GM19467 (cell line): ENCODE measurements around the gene SLC35B1.
"Not testable (repeated sequence)": the region's sequence is repeated elsewhere in the genome, so short reads cannot be mapped to it uniquely, and the experiment has no call there.

Experiments
- ATAC-seq: cut with Tn5 transposase; IDR thresholded peaks from one replicate; pipeline ENCODE4 v1.9.1; 2021; ENCODE audit warnings: mild to moderate bottlenecking, moderate library complexity; ENCODE audit not compliant: unreplicated experiment

Gene SLC35B1

DNA sequence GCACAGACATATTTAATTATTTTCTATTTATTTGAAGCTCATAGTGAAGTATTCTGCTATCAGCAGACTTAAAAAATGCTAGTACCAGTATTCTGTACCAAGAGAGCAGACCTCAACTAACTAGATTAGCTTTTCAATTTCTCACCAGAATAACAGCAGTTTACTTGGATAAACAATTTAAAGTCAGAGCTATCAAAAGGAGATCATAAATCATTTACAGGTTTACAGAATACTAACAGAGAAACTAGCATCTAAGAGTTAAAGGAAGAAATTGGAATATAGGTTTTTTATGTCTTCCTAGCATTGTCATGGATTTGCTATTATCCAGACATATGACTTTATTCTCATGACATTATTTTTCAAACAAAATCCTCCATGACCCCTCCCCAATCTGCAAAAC, 33.3 kb downstream of the SLC35B1 start:
- ATAC-seq: no peak

DNA sequence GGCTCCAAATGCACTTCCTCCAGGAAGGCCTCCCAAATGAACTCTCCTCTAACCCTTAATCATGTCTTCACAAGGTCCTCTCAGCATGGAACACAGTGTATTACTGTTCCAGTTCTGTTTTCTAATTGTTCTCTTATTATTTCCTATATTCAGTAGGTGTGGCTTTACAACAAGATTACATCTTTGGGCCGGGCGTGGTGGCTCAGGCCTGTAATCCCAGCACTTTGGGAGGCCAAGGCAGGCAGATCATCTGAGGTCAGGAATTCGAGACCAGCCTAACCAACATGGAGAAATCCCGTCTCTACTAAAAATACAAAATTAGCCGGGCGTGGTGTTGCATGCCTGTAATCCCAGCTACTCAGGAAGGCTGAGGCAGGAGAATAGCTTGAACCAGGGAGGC, 34.1 kb downstream of the SLC35B1 start:
- ATAC-seq: not testable (repeated sequence)

DNA sequence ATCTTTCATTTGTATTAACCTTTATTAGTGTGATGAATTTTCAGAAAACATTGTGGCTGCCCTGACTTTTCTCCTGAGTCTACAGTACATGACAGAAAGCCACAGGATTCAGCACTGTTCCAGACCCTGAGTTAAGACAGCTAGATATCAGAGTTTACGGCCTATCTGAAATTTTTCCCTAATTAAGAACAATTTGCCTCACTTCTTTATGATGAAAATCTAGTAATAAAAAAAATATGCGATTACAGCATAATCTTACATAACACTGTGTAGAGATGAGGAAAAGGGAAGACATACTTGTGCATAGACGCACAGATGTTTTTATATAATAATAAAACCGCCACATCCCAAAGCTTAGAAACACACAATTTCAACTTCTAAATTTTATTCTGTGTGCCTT, 37.1 kb downstream of the SLC35B1 start:
- ATAC-seq: no peak

DNA sequence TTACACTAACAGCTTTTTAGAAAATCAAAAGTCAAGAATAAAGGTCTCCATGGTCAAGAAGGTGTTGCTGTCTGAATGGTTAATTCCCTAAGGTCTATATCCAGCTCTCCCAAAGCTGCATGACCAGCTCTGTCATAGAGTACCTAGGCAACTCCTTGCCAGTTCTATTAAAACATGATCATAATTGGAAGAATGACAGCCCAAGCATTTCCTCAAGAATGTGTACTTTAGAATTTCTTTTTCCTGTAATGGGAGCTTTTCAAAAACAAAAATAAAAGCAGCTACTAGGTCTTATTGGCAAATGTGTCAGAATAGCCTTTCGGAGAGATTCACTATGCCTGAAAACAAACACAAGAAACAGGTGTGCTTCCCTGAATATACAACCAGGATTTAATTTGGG, 37.8 kb downstream of the SLC35B1 start:
- no peak for ATAC-seq

DNA sequence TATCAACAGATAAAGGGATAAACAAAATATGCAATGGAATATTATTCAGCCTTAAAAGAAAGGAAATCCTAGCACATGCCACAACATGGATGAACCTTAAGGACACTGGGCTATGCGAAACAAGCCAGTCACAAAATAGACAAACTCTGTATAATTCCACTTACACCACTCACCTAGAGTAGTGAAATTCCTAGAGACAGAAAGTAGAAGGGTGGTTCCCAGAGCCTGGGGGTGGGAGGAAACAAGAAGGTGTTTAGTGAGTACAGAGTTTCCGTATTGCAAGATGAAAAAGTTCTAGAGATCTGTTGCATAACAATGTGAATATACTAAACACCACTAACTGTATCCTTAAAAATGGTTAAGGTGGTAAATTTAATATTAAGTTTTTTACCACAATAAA, 39.9 kb downstream of the SLC35B1 start:
- ATAC-seq: no peak

DNA sequence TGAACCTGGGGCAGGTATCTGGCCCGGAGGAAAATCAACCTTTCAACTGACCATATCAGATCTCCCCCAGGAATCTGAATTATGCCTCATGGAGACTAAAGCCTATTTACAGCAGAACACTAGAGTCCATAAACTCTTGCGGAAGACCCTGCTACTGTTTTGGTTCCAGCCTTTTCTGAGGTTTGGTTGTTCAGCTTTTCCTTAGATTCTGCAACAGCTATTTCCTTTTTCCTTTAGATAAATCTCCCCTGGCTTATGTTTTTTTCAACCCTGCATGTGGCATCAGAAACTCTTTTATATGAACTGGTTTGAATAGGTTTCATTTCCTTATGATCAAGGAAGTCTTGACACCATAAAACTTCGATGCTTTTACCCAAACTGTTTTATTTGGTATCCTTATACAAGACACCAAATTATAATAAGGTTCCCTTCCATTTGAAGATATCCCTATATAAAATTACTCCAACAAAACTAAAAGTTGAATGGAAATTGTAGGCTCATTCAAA, 43.0 kb downstream of the SLC35B1 start:
- no peak for ATAC-seq

DNA sequence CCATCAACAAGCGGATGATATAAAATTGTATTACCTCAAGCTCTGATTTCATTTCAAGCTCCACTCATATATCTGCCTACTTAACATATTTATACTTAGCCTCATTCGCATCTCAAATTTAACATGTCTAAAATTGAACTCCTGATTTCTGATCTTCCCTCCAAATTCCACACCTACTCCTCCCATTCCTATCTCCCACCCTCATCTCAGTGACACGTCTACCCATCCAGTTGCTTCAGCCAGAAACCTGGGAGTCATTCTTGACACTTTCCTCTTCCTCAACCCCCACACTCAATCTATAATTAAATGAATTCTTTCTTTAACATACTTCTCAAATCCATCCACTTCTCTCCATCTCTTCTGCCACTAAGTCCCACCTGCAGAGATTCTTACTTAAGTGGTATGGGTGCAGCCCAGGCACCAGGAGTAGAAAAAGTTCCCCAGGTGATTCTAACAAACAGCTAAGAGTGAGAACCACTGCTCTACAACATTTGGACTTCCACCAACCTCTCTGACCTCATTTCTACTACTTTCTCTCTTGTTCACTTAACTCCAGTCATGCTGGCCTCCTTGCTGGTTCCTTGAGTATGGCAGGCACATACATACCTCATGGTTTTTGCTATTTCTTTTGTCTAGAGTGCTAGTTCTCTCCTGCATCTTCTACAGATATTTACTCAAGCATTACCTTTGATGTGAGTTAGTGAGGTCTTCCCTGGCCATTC, 47.9 kb downstream of the SLC35B1 start:
- ATAC-seq: no peak

DNA sequence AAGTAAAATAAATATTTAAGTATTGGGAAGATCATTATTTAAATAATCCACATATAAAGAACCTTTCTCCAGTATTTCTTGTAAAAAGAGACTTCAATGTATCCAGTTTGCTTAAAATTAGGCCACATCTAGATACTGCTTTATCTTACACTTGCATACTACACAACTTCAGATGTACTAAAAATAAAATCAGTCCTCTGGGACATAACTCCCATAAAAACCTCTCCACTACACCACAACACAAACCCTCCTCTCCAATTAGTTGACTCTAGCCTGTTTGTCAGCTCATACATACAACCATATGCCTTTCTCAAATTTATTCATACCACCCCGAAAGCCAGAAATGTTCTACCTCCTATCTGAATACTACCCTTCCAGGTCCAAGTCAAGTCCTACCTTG, 51.5 kb downstream of the SLC35B1 start:
- no peak for ATAC-seq
